GM12873 (cell line): Measurements from ENCODE around the gene TRIM15.

Experiments
- TF ChIP-seq, protein P1 (sequence below): IDR thresholded peaks from 2 replicates; pipeline ENCODE4 v1.5.1; 2012; ENCODE audit warnings: low read depth, mild to moderate bottlenecking, moderate library complexity, low read length, control low read depth; ENCODE audit not compliant: insufficient read depth; ENCODE audit errors: missing control alignments

Gene TRIM15

DNA sequence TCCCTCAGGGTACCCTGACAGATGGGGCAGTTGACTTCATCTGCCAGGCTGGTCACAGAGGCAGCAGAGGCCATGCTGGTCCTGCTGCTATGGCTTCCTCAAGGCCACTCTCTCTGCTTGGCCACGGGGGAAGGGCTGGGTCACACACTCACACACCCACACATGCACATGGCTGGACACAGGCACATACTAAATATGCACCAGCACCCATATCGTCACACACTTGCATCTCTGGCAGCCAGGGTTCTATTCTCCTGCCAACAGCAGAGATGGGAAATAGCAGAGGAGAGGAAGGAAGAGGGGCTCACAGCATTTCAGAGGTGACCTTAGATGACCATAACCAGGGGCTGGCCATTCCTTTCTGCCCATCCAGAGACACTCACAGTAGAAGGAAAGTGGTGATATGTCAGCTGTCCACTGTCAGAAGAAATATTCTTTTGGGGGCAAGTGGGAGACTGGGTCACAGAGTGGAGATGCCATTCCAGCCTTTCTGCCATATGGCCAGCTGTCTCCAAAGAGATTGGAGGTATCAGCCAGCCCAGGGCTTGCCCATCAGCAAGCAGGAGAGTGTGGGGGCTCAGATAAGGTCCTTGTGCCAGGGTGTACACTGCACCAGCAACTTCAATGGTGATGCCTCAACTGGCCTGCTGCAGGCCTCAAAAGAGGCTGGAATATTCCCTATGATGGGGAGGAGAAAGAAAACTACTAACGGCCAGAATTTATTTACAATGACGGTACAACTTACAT, 2.4 kb upstream of the TRIM15 start, which contains the start of gene TRIM10:
TRIM10 (minus strand) TSS at position 427 of the 747 bp plus-strand sequence; CDS start at position 74, 353 bp downstream.
- TF ChIP-seq, protein P1, sequence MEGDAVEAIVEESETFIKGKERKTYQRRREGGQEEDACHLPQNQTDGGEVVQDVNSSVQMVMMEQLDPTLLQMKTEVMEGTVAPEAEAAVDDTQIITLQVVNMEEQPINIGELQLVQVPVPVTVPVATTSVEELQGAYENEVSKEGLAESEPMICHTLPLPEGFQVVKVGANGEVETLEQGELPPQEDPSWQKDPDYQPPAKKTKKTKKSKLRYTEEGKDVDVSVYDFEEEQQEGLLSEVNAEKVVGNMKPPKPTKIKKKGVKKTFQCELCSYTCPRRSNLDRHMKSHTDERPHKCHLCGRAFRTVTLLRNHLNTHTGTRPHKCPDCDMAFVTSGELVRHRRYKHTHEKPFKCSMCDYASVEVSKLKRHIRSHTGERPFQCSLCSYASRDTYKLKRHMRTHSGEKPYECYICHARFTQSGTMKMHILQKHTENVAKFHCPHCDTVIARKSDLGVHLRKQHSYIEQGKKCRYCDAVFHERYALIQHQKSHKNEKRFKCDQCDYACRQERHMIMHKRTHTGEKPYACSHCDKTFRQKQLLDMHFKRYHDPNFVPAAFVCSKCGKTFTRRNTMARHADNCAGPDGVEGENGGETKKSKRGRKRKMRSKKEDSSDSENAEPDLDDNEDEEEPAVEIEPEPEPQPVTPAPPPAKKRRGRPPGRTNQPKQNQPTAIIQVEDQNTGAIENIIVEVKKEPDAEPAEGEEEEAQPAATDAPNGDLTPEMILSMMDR = no peak

DNA sequence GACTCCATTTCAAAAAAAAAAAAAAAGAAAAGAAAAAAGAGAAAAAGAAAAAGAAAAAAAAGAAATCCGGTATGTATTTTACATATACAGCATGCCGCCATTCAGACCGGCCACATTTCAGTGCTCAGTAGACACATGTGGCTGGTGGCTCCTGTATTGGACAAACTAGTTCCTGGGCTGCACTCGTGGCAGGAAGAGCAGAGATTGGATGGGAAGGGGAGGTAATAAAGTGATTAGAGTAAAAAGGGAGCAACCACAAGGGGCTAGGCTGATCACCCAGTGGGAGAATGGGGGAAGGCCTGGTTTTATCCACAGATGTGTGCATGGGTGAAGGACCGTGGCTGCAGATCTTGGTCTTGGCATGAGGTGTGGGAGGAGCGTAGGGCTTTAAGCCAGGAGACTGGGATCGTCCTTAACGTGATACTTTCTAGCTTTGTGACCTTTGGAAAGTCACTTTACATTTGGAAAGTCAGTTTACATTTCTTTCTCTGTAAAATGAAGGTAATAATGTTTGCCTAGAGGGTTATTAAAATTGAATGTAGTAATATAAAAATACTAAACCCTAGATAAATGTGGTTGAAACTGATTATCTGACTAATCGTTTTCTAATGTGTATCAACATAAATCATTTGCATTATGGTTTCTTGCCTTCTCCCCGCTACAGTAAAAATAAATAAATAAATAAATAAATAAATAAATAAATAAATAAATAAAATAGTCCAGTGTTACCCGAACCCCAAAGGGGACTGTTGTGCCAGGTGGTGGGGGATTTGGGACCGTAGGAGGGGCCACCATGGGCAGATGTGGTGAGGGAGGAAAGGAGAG, 869 bp upstream of the TRIM15 start:
- TF ChIP-seq, protein P1 = no peak

DNA sequence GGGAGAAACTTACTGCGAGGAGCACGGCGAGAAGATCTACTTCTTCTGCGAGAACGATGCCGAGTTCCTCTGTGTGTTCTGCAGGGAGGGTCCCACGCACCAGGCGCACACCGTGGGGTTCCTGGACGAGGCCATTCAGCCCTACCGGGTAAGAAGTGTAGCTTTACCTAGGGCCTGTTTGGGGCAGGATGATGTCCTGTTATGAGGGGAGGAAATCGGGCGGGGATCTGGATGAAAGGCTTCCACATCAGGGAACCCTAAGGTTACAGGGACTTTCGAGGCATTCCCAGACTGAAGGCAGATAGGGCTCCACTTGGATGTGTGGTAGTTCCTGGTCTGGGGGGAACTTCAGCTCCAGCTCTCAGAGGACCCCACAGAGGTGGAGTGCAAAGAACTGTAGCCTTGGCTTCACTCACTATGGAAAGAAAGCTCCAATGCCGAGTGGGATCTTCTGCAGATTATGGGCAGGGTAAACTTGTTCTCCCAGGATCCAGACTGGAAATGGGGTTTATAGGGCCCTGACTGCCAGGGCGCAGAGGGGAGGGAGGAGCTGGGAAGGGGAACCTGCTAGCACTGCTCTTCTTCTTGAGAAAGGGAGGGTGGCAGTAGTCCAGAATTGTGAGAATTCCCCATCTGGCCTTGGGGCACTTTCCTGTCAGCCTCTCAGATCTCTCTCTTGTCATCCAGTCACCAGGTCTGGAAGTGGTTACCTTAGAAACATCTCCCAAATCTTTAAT, 740 bp downstream of the TRIM15 start:
- TF ChIP-seq, protein P1 = no peak

DNA sequence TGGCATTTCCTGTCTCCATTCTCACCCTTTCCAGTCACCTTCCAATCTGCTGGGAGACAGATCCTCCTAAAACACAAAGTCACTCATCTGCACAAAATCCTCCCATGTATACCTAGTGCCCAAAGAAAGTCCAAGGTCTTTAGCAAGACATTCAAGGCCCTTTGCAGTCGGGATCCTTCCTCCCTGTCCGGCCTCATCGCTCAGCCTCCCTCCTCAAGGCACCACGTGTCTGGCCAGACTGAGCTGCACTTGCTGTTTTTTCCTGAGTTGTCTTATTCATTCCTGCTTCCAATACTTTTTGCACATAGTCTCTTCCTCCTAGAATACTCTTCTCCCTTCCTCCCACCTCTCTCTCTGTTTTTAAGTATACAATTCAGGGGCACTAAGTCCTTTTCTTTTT, 1.4 kb downstream of the TRIM15 start:
- TF ChIP-seq, protein P1 = no peak

DNA sequence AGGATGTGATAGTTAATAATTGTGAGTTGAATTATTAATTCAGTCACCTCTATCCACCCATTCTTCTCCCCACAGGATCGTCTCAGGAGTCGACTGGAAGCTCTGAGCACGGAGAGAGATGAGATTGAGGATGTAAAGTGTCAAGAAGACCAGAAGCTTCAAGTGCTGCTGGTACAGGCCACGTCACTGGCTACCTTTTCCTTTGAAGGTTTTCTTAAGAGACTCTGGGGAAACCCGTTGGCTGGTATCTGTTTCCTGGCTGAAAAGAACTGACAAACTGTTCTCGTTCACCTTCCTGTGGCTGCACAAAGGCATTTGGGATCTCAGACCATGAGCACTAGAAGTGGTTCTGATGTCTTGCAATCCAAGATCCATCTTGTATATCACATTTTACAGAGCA, 3.8 kb downstream of the TRIM15 start:
- TF ChIP-seq, protein P1 = no peak

DNA sequence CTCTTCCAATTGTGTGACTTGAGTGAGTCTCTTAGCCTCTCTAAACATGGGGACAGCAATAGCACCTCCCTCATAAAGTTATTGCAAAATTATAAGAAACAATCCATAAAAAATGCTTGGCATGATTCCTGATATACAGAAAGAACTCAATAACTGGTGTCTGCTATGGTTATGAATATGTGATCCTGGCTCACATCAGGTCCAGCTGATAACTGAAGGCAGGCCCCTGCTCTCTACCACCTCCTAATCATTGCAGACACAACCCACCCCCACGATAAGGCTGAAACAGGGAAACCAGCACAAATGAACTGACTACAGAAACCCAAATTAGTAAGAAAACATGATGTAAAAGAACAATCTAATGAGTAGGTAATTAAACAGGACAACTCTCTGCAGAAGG, 5.4 kb downstream of the TRIM15 start:
- TF ChIP-seq, protein P1 = no peak
